Uterus (tissue), 4 donors: ENCODE measurements around the gene GLI1. TPM values are rescaled to one million over a fixed set of nuclear protein-coding genes. Genes with fewer than 3 reads are reported as not detected.

Experiments used
- DNase-seq, 2 donors: peaks; one replicate each; pipeline ENCODE4 v3.0.0-alpha.2; 2019 to 2020
- H3K27ac ChIP-seq, 2 donors: fragments of 200-600 bp; sonication (generic); 1 replicate in 1 of 2; 2 replicates in 1 of 2; pipeline ENCODE4 v1.5.1; 2016 to 2018
- H3K27me3 ChIP-seq, 2 donors: fragments of 200-600 bp; sonication (generic); one replicate each; pipeline ENCODE4 v1.5.1; 2018 to 2019; ENCODE audit warnings: control low read depth in 1 of 2
- H3K36me3 ChIP-seq, 2 donors: fragments of 200-600 bp; sonication (generic); one replicate each; pipeline ENCODE4 v1.5.1; 2019; ENCODE audit warnings: control low read depth in 1 of 2
- H3K4me1 ChIP-seq, 2 donors: fragments of 200-600 bp; sonication (generic); one replicate each; pipeline ENCODE4 v1.5.1; 2018 to 2019; ENCODE audit warnings: control low read depth in 1 of 2
- H3K4me3 ChIP-seq, 2 donors: fragments of 200-600 bp; sonication (generic); 1 replicate in 1 of 2; 2 replicates in 1 of 2; pipeline ENCODE4 v1.5.1; 2018 to 2019; ENCODE audit warnings: mild to moderate bottlenecking in 1 of 2
- H3K9me3 ChIP-seq, 2 donors: fragments of 200-600 bp; sonication (generic); one replicate each; pipeline ENCODE4 v1.5.1; 2019; ENCODE audit warnings: control low read depth in 1 of 2
- CTCF ChIP-seq, 4 experiments: fragments of 200-600 bp in 2 of 4; fragments of 450-650 bp in 2 of 4; sonication (generic) in 2 of 4; IDR thresholded peaks; one replicate each; pipeline ENCODE4 v1.5.1; 2016 to 2019; ENCODE audit warnings: antibody characterized with exemption in 4 of 4, mild to moderate bottlenecking in 2 of 4, moderate library complexity in 1 of 4
- POLR2A ChIP-seq, 2 donors: fragments of 450-650 bp; IDR thresholded peaks; one replicate each; pipeline ENCODE4 v1.6.1; 2016; ENCODE audit warnings: antibody characterized with exemption in 2 of 2, mild to moderate bottlenecking in 1 of 2, moderate library complexity in 1 of 2
- intact Hi-C: fragments of 100-400 bp; cut with DNase I; formaldehyde crosslinking; loops from one replicate; pipeline ENCODE4 v1.15.1; 2023; ENCODE audit warnings: low total_unique reads
- total RNA-seq, 4 donors: library from RNA; depleted of rRNA in 3 of 4; stranded (reverse); fragments of >200 nt in 3 of 4; gene quantifications; one replicate each; pipeline versions ENCODE4 v1.1.0 to v1.2.4, GENCODE V29; 2014 to 2023
- donor health status: DM: yes; HTN: yes; CAD: no.

GLI1 gene
- total RNA-seq, 4 donors from 2014 or later: 6.1 to 6.6 TPM; not detected in 2

DNA sequence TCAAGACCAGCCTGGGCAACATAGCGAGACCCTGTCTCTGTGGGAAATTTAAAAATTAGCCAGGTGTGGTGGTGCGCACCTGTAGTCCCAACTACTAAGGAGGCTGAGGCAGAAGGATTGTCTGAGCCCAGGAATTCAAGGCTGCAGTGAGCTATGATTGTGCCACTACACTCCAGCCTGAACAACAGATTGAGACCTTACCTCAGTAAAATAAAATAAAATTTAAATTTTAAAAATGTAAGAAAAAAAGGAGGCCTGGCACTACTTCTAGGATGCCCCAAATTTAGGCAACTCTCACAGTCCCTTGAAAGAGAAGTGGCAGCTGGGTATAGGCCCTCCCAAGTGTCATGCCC lies 5.4 kb upstream of the GLI1 start:
- intact Hi-C loops: no loop called here
- no peaks in the 10 kb centered on the region for H3K9me3 ChIP-seq
- H3K27me3 ChIP-seq: no peaks in the 10 kb centered on the region

DNA sequence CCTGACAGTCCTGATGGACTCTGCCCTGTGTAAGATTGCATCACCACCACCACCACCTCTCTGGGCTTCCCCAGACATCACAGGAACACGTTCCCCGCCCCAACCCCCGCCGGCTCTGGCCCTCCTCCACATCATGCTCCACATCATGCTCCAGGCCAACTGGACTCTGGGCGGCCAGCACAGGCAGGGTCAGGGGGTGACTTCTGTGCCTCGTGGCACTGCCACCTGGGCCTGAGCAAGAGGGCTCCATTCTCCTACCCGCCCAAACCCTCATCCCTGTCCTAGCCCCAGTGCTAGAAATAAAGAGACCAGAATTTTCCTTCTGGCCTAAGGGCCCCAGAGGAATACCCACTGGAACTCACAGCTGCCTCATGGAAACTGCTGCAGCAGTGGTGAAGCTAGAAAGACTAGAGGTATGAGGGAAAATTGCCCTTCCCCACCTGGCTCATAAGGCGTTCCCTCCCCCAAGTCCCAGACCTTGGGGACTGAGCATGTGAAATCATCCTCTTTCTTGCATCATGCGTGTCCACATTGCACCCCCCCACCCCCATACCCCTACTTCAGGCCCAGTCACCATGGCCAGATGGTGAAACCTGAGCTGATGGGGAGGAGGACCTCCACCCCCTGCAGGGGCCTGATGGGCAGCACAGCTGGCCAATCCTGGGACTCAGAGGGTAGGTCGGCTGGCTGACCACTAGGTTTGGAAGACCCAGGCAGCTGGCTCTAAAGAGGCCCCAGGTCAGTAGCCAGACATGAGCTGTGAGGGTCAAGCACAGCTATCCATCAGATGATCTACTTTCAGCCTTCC lies 4.8 kb upstream of the GLI1 start, which contains the start of gene INHBE:
Gene INHBE (plus strand): TSS at position 742 of the 808 bp plus-strand sequence. CDS start 230 bp downstream, outside the sequence.
- Histone ChIP-seq H3K27ac (no peak within 1 kb of the TSS), H3K4me3 (no peak within 1 kb of the TSS), H3K4me1 (peaks cover 0 to 7% of the 10 kb centered on the region in 2 donors), H3K27me3 (no peaks in the 10 kb centered on the region), H3K9me3 (no peaks in the 10 kb centered on the region), H3K36me3 (no peaks in the 10 kb centered on the region)
- no peak for DNase-seq
- TF ChIP-seq CTCF (IDR thresholded peaks at IDR 0.05) (no peak), POLR2A (IDR thresholded peaks at IDR 0.05) (no peak)
- intact Hi-C loops: no loop called here

More for the DNA sequence above, 5.4 kb upstream of the GLI1 start:
- DNase-seq: no peak
- H3K27ac ChIP-seq: no peak overlapping the region
- H3K36me3 ChIP-seq: no peaks in the 10 kb centered on the region
- no peak overlapping the region for H3K4me3 ChIP-seq
- peaks cover 0 to 7% of the 10 kb centered on the region in 2 donors for H3K4me1 ChIP-seq
- TF ChIP-seq CTCF (IDR thresholded peaks at IDR 0.05): no peak
- no peak for TF ChIP-seq POLR2A (IDR thresholded peaks at IDR 0.05)

- Histone ChIP-seq H3K27ac (no peak overlapping the region), H3K4me1 (peaks cover 2 to 10% of the 10 kb centered on the region in 2 donors), H3K4me3 (no peak overlapping the region), H3K9me3 (no peaks in the 10 kb centered on the region), H3K27me3 (no peaks in the 10 kb centered on the region), H3K36me3 (no peaks in the 10 kb centered on the region)
- TF ChIP-seq POLR2A (IDR thresholded peaks at IDR 0.05) (no peak), CTCF (IDR thresholded peaks at IDR 0.05) (no peak)
- no peak for DNase-seq
- intact Hi-C loops: no loop called here
Observed at GRCh38 chr12:57455374-57456144, 4.0 kb upstream of the GLI1 start.

GRCh38 chr12:57456145-57456700 lies 3.4 kb upstream of the GLI1 start:
- Histone ChIP-seq H3K27me3 (no peaks in the 10 kb centered on the region), H3K27ac (no peak overlapping the region), H3K9me3 (no peaks in the 10 kb centered on the region), H3K36me3 (no peaks in the 10 kb centered on the region), H3K4me3 (no peak overlapping the region), H3K4me1 (peaks cover 3 to 17% of the 10 kb centered on the region in 2 donors)
- intact Hi-C loops: no loop called here
- DNase-seq: no peak
- TF ChIP-seq POLR2A (IDR thresholded peaks at IDR 0.05) (no peak), CTCF (IDR thresholded peaks at IDR 0.05) (peak in 1 of 4 experiments; percentile 37)
